Kidney capillary endothelial cell (primary cell): ENCODE results near the gene HLA-DOA.

Experiments used
- DNase-seq: peaks from one replicate; pipeline ENCODE4 v3.0.0-alpha.2; 2018; ENCODE audit warnings: low spot score

The HLA-DOA gene

GRCh38 chr6:33008944-33009861, at the start of gene HLA-DOA:
HLA-DOA (minus strand) TSS chr6:33009591.
- no peak for DNase-seq

- no peak for DNase-seq
These were observed 48.1 kb upstream of the HLA-DOA start for GRCh38 chr6:33057222-33058150.

- no peak for DNase-seq
These were observed 43.8 kb upstream of the HLA-DOA start for GRCh38 chr6:33053230-33053629.

GRCh38 chr6:33052627-33053026, 43.2 kb upstream of the HLA-DOA start:
- no peak for DNase-seq

GRCh38 chr6:33050014-33050810, 40.8 kb upstream of the HLA-DOA start:
- DNase-seq: no peak

- no peak for DNase-seq
These were observed 40.1 kb upstream of the HLA-DOA start for GRCh38 chr6:33049323-33050013.

- no peak for DNase-seq
These were observed 30.8 kb upstream of the HLA-DOA start for GRCh38 chr6:33040157-33040556.

- no peak for DNase-seq
These were observed 27.1 kb upstream of the HLA-DOA start for GRCh38 chr6:33036535-33036934.

GRCh38 chr6:33034554-33034953, 25.2 kb upstream of the HLA-DOA start:
- DNase-seq: no peak

GRCh38 chr6:33030245-33030644, 20.9 kb upstream of the HLA-DOA start:
- no peak for DNase-seq

- DNase-seq: no peak
These were observed 20.2 kb upstream of the HLA-DOA start for GRCh38 chr6:33029328-33030184.

GRCh38 chr6:33028220-33028849, 18.9 kb upstream of the HLA-DOA start:
- no peak for DNase-seq

- no peak for DNase-seq
These were observed 15.1 kb upstream of the HLA-DOA start for GRCh38 chr6:33024521-33024920.

GRCh38 chr6:33023536-33023935, 14.1 kb upstream of the HLA-DOA start:
- DNase-seq: no peak

GRCh38 chr6:33021917-33022316, 12.5 kb upstream of the HLA-DOA start:
- no peak for DNase-seq

GRCh38 chr6:33019372-33019771, 10.0 kb upstream of the HLA-DOA start:
- no peak for DNase-seq

- DNase-seq: no peak
These were observed 9.5 kb upstream of the HLA-DOA start for GRCh38 chr6:33018904-33019303.

GRCh38 chr6:33018418-33018817, 9.0 kb upstream of the HLA-DOA start:
- DNase-seq: no peak

- DNase-seq: no peak
These were observed 8.4 kb upstream of the HLA-DOA start for GRCh38 chr6:33017694-33018353.
